OCI-M2 (cell line): ENCODE data around the gene TBCK.

Experiments
- DNase-seq: peaks from one replicate; lab custom pipeline; 2025; ENCODE audit not compliant: unreplicated experiment; lab: John Stamatoyannopoulos, UW

TBCK gene

GRCh38 chr4:106046083-106046482 is 269.9 kb downstream of the TBCK start:
- no peak for DNase-seq

- DNase-seq, result no peak
These were observed 274.6 kb downstream of the TBCK start for GRCh38 chr4:106041294-106042002.

GRCh38 chr4:106039796-106040195 is 276.2 kb downstream of the TBCK start:
- DNase-seq, result no peak

- no peak for DNase-seq
These were observed 277.1 kb downstream of the TBCK start for GRCh38 chr4:106038908-106039307.

- no peak for DNase-seq
These were observed 278.0 kb downstream of the TBCK start for GRCh38 chr4:106038012-106038411.

GRCh38 chr4:106036848-106037247 is 279.2 kb downstream of the TBCK start:
- DNase-seq, result no peak

GRCh38 chr4:106036334-106036733 is 279.7 kb downstream of the TBCK start:
- DNase-seq, result no peak

- DNase-seq, result no peak
These were observed 280.8 kb downstream of the TBCK start for GRCh38 chr4:106035204-106035603.

- no peak for DNase-seq
These were observed 281.3 kb downstream of the TBCK start for GRCh38 chr4:106034751-106035150.

GRCh38 chr4:106034220-106034619 is 281.8 kb downstream of the TBCK start:
- DNase-seq, result no peak

GRCh38 chr4:106033469-106033868 is 282.5 kb downstream of the TBCK start:
- DNase-seq, result no peak

GRCh38 chr4:106032851-106033286 is 283.1 kb downstream of the TBCK start:
- no peak for DNase-seq

GRCh38 chr4:106022454-106022853 is 293.6 kb downstream of the TBCK start:
- DNase-seq, result no peak

- no peak for DNase-seq
These were observed 294.1 kb downstream of the TBCK start for GRCh38 chr4:106021737-106022410.

- no peak for DNase-seq
These were observed 296.2 kb downstream of the TBCK start for GRCh38 chr4:106019771-106020170.

GRCh38 chr4:106017975-106018374 is 298.0 kb downstream of the TBCK start:
- no peak for DNase-seq

GRCh38 chr4:106011387-106011786 is 304.6 kb downstream of the TBCK start:
- DNase-seq, result no peak

- DNase-seq, result no peak
These were observed 305.2 kb downstream of the TBCK start for GRCh38 chr4:106010761-106011160.

GRCh38 chr4:106002994-106003393 is 313.0 kb downstream of the TBCK start:
- DNase-seq, result no peak

GRCh38 chr4:105998171-105999063 is 317.6 kb downstream of the TBCK start:
- DNase-seq, result no peak

- no peak for DNase-seq
These were observed 319.2 kb downstream of the TBCK start for GRCh38 chr4:105996845-105997244.
